Activated T-cell treated with anti-CD3 and anti-CD28 coated beads for 4 hours (primary cell): ENCODE results near the gene PTPN7.
"Not testable (repeated sequence)": the region's sequence is repeated elsewhere in the genome, so short reads cannot be mapped to it uniquely, and the experiment has no call there.

Experiments used
- DNase-seq: peaks from one replicate; pipeline ENCODE4 v3.0.0-alpha.2; 2020

The PTPN7 gene

DNA sequence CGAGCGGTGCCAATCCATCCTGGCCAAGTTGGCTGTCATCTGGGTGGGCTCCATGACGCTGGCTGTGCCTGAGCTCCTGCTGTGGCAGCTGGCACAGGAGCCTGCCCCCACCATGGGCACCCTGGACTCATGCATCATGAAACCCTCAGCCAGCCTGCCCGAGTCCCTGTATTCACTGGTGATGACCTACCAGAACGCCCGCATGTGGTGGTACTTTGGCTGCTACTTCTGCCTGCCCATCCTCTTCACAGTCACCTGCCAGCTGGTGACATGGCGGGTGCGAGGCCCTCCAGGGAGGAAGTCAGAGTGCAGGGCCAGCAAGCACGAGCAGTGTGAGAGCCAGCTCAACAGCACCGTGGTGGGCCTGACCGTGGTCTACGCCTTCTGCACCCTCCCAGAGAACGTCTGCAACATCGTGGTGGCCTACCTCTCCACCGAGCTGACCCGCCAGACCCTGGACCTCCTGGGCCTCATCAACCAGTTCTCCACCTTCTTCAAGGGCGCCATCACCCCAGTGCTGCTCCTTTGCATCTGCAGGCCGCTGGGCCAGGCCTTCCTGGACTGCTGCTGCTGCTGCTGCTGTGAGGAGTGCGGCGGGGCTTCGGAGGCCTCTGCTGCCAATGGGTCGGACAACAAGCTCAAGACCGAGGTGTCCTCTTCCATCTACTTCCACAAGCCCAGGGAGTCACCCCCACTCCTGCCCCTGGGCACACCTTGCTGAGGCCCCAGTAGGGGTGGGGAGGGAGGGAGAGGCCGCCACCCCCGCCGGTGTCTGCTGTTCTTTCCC lies 32.4 kb downstream of the PTPN7 start:
- no peak for DNase-seq

DNA sequence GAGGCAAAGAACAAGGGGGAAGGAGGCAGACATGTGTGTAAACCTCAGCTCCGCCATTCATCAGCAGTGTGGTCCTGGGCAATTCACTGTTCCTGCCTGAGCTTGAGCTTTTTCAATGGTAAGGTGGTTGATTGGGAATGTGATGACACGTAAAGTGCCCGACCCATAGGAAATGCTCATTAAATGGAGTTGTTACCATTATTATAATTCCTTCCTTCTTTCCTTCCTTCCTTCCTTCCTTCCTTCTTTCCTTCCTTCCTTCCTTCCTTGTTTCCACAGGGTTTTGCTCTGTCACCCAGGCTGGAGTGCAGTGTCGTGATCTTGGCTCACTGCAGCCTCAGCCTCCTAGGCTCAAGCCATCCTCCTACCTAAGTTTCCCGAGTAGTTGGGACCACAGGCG lies 33.3 kb downstream of the PTPN7 start:
- DNase-seq = no peak

DNA sequence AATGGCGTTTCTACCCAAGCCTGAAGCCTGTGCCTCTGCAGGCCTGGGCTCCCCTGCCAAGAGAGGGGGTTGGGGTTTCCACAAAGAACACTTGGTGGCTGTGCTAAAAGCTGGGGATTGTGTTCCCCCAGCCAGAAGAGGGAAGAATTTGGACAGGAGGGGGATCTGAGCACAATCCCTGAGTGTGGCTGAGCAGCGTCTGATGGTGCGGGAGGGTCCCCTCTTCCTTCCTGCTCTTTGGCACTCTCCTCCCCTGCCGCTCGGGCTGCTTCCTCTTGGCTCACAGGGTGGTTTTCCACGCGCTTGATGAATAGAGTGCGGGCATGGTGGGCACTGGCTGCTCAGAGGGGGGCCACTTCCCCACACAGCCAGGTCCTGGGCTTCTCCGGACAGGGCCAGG lies 34.0 kb downstream of the PTPN7 start:
- no peak for DNase-seq

DNA sequence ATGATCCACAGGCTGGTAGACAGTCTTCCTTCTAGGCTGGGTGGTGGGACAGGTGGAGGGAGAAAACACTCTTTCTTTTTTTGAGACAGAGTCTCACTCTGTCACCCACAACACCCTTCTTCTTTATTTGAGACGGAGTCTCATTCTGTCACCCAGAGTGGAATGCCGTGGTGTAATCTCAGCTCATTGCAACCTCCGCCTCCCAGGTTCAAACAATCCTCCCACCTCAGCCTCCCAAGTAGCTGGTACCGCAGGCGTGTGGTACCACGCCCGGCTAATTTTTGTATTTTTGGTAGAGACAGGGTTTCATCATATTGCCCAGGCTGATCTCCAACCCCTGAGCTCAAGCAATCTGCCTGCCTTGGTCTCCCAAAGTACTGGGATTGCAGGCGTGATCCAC lies 34.8 kb downstream of the PTPN7 start:
- DNase-seq = no peak

DNA sequence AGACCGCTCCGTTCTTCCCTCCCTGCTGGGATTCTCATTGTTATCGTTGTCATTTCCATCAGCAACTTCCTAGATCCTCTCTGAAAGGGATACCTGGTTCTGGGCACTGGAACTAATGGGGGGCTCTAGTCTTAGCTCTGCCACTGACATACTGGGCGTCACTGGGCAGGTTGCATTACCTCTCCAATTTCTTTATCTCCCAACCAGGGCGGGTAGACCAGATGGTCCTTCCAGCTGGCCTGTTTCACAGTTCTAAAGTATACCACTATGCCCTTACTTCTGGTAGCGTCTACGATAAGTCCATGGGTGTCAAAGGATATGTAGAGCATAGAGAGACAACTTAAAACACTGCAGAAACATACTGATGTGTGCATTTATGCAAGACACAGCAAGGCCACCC lies 36.3 kb downstream of the PTPN7 start:
- DNase-seq = no peak

DNA sequence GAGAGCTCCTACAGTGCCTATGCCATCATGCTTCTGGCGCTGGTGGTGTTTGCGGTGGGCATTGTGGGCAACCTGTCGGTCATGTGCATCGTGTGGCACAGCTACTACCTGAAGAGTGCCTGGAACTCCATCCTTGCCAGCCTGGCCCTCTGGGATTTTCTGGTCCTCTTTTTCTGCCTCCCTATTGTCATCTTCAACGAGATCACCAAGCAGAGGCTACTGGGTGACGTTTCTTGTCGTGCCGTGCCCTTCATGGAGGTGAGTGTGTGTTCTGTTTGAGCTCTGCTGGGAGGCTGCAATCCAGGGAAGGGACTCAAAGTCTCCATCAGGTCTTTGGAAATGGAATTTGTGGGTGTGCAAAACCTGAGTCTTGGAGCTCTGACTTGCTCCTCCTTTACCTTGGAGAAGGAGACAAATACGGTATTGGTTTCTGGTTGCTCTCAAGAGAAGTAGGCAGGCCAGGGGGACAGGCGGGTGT lies 37.0 kb downstream of the PTPN7 start:
- DNase-seq = no peak

DNA sequence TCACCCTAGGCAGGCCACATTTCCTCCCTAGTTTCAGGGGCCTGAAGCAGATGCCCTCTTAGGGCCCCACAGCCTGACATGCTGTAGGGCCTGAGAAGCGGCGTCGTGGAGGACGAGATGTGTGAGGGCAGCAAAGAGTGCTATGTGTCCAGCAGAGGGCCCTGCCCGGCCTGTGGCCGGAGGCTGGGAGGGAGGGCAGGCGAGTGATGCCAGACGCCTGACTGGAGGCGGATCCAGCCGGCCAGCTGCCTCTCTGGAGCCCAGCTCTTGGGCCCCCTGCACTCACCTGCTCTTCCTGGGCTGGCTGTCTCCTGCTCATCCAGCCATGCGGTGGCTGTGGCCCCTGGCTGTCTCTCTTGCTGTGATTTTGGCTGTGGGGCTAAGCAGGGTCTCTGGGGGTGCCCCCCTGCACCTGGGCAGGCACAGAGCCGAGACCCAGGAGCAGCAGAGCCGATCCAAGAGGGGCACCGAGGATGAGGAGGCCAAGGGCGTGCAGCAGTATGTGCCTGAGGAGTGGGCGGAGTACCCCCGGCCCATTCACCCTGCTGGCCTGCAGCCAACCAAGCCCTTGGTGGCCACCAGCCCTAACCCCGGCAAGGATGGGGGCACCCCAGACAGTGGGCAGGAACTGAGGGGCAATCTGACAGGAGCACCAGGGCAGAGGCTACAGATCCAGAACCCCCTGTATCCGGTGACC lies 37.6 kb downstream of the PTPN7 start, which contains the start of gene GPR37L1:
Gene GPR37L1, plus strand, starts transcription at position 279 of the 697 bp plus-strand sequence. Its CDS starts 47 bp downstream, at position 326.
- no peak for DNase-seq

DNA sequence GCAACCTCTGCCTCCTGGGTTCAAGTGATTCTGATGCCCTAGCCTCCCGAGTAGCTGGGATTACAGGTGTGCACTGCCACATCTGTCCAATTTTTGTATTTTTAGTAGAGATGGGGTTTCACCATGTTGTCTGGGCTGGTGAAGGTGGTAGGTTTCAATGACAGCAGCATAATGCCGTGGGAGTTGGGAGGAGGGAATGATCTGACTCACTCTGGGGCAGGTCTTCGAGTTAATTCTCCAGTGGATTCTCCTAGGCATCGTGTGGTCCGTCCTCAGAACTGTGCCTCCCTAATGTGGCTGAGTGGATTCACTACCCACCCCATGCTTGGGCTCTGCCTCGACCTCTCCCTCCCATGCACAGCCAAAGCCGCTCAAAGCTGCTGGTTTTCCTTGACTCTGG lies 39.4 kb downstream of the PTPN7 start:
- DNase-seq = no peak

DNA sequence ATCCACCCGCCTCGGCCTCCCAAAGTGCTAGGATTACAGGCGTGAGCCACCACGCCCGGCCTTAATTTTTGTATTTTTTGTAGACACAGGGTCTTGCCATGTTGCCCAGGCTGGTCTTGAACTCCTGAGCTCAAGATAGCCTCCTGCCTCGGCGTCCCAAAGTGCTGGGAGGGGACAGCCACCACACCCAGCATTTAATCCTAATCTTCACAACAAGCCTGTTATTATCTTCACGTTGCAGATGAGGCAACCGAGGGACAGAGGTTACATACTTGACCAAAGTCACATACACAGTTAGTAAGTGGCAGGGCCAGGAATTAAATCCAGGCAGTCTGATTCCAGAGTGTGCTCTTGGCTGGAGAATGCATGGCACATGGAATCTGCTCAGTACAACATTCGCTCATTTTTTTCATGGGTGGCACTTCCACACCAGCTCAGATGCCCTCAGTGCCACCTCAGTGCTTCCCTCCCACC lies 42.5 kb downstream of the PTPN7 start:
- no peak for DNase-seq

DNA sequence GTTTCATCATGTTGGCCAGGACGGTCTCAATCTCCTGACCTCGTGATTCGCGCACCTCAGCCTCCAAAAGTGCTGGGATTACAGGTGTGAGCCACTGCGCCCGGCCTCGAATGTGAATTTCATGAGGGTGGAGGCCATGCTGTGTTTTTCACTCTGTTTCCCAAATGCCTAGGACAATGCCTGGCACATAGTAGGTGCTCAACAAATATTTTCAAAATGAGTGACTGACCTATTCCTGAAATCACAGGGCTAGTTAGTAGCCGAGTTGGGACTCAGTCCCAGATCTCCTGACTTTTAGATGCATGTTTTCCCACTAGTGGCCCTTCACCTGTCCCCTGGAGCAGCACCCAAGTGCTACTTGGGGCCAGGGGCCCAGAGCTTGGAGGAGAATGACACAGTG lies 44.1 kb downstream of the PTPN7 start:
- DNase-seq = no peak

DNA sequence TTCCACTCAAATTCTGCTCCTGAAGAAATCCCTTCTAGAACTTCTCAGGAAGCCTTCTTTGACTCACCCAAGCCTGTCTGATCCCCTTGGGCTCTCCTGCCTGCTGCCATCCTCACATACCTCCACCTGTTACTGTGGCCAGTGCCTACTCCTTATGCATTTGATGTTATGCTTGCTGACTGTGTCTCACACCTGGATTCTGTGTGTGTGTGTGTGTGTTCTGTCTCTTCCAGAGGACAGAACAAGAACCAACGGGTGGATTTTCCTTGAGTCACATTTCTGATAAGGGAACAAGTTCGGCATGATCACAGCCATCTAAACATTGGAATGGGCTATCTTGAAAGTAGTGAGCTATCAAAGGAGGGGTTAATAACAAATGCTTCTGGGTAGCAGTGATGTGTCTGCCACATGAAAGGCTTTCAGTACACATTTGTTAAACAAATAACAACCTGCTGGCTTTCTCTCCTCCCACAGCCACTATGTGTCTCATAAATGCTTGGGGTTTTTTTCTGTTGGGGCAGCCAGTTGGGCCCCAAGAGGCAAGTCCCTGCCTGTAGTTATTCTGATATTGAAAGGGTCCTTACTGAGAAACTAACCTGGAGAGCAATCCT lies 46.6 kb downstream of the PTPN7 start:
- no peak for DNase-seq

DNA sequence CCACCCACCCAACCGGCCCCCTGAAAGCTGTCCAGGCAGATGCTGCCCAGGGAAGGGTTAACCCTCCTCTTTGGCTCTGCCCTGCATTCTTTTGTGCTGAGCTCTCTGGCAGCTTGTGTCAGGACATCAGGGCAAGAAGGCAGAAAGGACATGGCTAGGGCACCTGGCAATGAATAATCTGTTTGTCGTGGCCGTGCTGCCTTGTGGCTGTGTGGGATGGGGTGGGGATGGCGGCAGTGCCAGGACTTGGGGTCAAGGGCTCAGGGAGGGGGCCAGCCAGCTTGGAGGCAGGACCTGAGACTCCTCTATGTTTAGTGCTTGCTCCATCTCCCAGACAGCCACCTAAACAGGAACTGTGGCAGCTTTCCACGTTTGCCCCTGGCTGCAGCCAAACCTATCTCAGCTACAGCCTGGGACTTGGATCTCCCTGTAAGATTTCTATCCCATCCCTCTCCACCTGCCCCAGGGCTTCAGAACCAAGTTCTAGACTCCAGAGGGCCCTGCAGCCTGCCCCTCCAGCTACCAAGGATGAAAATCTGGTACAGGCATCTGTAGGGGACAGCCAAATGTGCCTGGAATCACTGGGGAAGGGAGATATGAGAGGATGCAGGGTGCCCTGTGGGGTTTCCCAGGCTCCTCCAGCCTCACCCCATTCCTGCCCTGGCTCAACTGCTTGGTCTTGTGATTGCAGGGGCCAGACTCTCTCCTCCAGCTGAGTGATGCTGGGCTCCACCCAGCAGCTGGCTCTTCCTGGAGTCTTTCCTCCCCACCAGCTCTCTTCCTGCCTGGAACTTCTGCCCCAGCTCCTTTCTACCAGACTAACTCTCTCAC lies 47.3 kb downstream of the PTPN7 start:
- DNase-seq = no peak

DNA sequence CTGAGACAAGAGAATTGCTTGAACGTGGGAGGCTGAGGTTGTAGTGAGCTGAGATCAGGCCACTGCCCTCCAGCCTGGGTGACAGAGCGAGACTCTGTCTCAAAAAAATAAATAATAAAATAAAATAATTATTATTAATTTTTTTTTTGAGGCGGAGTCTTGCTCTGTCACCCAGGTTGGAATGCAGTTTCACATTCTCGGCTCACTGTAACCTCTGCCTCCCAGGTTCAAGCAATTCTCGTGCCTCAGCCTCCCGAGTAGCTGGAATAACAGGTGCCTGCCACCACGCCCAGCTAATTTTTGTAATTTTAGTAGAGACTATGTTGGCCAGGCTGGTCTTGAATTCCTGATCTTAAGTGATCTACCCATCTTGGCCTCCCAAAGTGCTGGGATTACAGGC lies 48.8 kb downstream of the PTPN7 start:
- not testable (repeated sequence) for DNase-seq

DNA sequence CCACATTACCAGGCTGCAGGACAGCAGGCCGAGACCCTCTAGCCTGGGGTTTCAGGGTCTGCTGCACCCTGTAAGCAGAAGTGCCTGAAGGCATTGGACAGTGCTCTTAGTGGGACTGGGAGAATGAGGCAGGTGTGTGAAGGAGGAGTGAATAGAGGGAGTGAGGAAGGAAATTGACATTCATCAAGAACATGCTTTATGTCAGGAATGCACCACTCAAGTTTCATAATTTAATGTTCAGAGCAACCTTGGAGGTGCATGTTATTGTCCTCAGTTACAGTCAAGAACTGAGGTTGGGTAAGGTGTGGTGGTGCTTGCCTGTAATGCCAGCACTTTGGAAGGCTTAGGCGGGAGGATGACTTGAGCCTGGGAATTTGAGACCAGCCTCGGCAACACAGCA lies 49.4 kb downstream of the PTPN7 start:
- DNase-seq = no peak

DNA sequence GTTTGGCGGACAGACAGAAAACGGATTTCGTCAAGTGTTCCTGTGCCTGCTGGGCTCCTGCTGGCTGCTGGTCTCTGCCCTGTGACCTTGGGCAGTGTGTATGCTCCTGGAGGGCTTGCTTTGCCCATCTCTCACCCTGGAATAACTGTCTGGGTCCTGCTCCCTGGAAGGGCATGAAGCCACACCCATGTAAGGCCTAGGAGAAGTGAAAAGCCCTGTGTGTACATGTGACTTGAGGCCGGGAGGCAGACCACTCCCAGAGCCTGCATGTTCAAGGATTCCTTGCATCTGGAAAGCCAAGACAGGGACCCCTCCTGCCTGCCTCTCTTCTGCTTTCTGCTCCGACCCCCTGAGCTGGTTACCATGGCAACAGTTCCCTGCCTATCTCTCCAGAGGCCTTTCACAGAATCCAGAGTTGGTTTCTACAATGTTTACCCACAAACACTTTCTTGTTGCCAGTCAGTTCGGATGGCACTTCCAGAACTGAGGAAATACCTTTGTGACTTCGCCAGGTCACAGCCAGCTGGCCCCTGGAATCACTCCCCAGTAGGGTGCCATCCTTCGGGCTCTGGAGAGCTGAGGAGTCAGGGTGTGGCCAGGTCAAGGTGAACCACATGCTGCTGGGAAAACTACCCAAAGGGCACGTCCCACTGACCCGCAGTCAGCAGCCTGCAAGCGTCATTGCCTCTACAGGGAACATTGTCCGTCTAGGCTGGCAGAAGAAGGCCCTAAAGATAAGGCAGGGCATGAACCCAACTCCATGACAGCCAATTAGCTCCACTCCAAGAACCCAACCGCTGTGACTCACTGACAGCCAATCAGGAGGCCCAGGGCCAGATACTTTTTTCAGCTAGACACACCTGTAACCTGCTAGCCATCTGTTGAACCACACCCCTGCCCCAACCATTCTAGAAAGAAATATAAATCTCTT lies 52.3 kb downstream of the PTPN7 start:
- no peak for DNase-seq

DNA sequence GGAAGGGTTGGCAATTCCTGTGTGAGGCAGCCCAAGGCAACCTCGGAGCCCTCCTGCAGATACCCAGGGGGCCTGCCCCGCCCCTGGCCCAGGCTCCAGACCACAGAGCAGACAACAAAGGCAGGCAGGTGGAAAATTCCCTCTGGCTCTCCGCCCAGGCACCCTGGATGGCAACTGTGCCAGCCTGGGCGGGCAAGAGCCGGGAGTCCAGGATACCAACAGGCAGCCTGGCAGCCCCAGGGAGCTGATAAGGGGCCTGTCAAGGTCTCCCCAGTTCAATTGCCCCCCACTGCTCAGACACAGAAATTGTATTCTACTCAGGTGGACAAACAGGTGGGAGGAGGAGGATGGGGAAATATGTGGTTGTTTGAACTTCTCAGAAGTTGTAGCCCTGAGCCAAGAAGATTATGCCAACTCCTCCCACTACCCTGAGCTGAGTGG lies 53.1 kb downstream of the PTPN7 start:
- no peak for DNase-seq

DNA sequence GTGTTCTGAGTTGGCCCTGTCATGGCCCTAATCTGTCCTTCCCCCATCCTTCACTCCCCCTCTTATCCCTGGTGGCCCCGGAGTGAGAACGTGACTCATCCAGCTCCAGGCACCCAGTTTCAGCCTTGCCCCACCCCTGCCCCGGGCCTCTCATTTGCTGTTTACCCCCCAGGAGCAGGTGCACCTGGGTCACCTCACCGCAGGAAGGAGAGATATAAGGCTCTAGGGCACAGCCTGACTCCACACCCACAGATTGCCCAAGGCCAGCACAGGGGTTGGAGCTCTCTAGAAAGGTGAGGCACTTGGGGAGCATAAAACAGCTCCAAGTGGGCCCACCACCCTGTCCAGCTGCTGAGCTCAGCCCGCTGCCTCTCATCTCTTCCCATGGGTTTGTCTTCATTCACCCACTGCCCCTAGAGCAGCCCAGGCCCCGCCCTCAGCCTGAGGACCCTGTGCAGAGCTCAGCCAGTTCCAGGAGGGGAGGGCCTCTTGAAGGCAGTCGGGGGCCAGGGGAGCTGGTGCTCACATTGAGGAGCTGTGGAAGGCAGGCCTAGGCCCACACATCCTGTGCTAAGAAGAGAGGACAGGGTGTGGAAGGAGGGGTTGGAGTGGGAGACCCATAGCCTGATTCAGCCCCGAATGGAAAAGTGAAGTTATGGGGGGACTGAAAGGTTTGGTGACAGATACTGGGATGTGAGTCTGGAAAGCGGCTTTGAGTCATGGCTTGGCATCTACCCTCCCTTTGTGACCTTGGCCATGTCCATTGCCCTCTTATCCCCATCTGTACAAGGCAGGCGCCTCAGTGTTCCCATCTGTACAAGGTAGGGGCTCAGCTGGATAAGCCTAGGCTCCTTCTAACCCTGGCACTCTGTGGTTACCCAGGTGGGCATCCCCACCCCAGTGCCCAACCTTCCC lies 53.8 kb downstream of the PTPN7 start:
- no peak for DNase-seq

DNA sequence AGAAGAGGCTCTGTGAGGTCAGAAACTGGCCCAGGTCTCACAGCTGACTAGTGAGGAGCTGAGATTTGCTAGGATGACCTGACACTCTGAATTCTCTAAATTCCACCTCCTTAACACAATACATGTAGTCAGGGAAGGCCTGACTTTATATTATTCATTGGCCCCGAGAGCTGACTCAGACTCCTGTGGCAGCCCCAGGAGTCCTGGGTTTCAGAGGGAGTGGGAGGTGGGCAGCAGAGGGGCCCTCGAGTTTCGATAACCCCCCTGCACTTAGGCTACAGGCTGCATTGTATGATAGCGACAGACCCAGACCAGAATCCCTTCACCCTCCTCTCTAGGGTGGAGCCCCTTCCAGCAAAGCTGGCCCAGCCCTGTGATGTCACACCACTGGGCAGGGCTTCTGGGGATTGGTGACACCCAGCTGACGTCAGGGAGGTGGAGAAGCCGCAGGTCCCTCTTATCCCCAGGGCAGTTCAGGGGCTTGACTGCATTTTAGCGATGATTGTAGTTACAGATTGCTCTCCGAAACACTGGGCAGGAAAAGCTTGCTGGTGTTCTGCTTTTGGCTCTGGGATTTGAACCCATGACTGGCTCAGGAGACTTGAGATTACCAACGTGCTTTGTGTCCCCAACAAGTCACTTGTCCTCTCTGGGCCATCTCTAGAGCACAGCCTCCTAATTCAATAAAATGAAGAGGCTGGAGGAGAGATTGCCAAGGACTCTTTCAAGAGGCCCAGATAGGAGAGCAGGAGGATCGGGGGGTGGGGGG lies 54.6 kb downstream of the PTPN7 start:
- no peak for DNase-seq

DNA sequence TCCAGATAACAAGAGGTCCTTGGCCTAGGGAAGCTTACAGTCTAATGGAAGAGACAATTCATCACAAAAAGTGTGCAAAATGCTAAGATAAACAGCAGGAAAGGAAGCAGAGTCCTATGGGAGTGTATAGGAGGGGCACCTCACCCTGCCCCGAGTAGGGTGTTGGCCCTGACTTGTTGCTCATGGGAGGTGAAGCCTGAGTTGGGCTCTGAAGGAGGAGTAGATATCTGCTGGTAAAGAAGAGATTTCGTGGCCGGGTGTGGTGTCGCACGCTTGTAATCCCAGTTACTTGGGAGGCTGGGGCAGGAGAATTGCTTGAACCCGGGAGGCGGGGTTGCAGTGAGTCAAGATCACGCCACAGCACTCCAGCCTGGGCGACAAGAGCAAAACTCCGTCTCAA lies 56.3 kb downstream of the PTPN7 start:
- no peak for DNase-seq

DNA sequence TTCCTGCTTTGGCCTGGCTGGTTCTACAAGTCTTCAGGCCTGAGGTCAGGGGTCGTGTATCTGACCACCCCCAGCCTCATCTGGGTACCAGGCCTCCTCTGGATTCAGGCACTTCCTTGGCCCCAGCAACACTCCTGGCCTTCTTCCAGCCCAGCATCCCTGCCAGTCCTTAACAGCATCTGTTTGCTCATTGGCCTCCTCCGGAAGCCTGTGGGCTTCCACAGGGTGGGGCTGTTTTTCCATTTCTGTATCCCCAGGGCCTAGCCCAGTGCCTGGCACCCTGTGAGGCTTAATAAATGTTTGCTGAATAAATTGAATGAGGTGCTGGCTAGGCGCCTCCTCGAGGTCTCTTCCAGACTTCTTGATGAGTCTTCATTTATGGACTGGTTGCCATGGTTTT lies 59.2 kb downstream of the PTPN7 start:
- DNase-seq = no peak
